ENCODE measurements around the gene MDM4.
A peak's percentile ranks its signal among the peaks of the same experiment; 100 is the strongest.
"Not testable (repeated sequence)": the region's sequence is repeated elsewhere in the genome, so short reads cannot be mapped to it uniquely, and the experiment has no call there.

The MDM4 gene

GRCh38 chr1:204477036-204477740, 39.0 kb upstream of the MDM4 start:
- Histone ChIP-seq H3K9me3 (ENCODE audit: control insufficient read depth, insufficient read depth, low read depth, low read length) (no peaks in the 10 kb centered on the region), H3K4me1 (ENCODE audit: control insufficient read depth, insufficient read depth, low read length) (peaks cover 37% of the 10 kb centered on the region), H3K27ac (ENCODE audit: low read depth, low read length) (no peak overlapping the region), H3K36me3 (ENCODE audit: control insufficient read depth, insufficient read depth, low read length) (no peaks in the 10 kb centered on the region), H3K27me3 (ENCODE audit: control insufficient read depth, insufficient read depth, low read length) (no peaks in the 10 kb centered on the region), H3K9ac (ENCODE audit: low read length) (no peak overlapping the region), H3K4me3 (ENCODE audit: low read depth, low read length) (no peak overlapping the region)

DNA sequence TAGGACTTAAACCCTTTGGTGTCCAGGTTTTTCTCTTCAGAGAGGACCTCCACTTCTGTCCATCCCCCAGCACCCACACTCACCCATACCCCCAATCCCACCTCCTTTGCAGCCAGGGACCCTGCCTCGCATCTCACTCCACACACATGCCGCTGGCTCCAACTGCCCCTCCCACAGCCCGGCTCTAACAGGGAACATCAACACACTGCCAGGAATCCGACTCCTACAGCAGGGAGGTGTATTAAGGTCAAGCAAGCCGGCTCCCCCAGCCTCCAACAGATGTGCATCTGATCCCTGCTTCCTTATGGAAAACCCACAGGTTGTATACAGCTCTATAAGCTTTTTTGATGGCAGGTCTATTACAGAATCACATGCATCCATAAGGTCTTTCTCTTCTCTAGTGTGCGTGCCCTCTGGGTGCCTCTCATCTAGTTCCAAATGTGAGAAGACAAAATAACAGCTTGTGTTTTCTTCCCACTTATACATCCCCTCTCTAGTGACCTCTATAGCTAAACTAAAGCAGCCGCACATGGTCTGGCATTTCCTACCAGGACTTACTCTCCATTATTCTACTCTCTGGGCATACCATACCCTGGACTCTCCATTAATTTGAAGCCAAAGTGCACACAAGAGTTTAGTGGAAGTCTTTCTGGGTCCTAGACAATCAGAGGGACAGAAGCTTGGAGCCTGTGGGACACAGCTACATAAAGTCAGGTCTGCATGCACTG, 37.9 kb upstream of the MDM4 start:
- Histone ChIP-seq H3K36me3 (ENCODE audit: control insufficient read depth, insufficient read depth, low read length) (no peaks in the 10 kb centered on the region), H3K4me1 (ENCODE audit: control insufficient read depth, insufficient read depth, low read length) (peaks cover 37% of the 10 kb centered on the region), H3K9me3 (ENCODE audit: control insufficient read depth, insufficient read depth, low read depth, low read length) (no peaks in the 10 kb centered on the region), H3K9ac (ENCODE audit: low read length) (no peak overlapping the region), H3K4me3 (ENCODE audit: low read depth, low read length) (no peak overlapping the region), H3K27me3 (ENCODE audit: control insufficient read depth, insufficient read depth, low read length) (no peaks in the 10 kb centered on the region), H3K27ac (ENCODE audit: low read depth, low read length) (no peak overlapping the region)

DNA sequence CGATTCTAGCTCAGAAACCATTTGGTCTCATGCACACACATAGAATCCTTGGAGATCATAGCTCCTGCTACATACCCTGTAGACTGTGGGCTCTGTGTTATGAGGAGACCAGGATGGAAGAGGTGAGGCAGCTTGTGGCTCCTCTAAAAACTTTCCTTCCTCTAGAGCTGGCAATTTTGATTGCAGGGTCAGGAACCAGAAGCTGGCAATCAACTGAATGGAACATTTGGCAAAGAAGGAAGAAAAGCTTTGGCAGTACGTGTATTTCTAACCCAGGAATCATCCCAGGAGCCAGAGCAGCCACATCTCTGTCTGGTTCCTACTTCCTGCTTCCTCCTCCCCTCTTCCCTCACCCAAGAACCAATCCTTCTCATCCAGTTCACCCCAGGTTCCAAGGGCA, 37.3 kb upstream of the MDM4 start:
- H3K27me3 ChIP-seq (ENCODE audit: control insufficient read depth, insufficient read depth, low read length), result no peaks in the 10 kb centered on the region
- H3K4me1 ChIP-seq (ENCODE audit: control insufficient read depth, insufficient read depth, low read length), result peaks cover 33% of the 10 kb centered on the region
- H3K27ac ChIP-seq (ENCODE audit: low read depth, low read length), result no peak overlapping the region

GRCh38 chr1:204479387-204480136, 36.6 kb upstream of the MDM4 start:
- no peaks in the 10 kb centered on the region for H3K9me3 ChIP-seq (ENCODE audit: control insufficient read depth, insufficient read depth, low read depth, low read length)
- peaks cover 33% of the 10 kb centered on the region for H3K4me1 ChIP-seq (ENCODE audit: control insufficient read depth, insufficient read depth, low read length)
- H3K4me3 ChIP-seq (ENCODE audit: low read depth, low read length), result no peak overlapping the region
- no peak overlapping the region for H3K27ac ChIP-seq (ENCODE audit: low read depth, low read length)
- no peaks in the 10 kb centered on the region for H3K27me3 ChIP-seq (ENCODE audit: control insufficient read depth, insufficient read depth, low read length)
- no peaks in the 10 kb centered on the region for H3K36me3 ChIP-seq (ENCODE audit: control insufficient read depth, insufficient read depth, low read length)
- H3K9ac ChIP-seq (ENCODE audit: low read length), result no peak overlapping the region

More for the DNA sequence above, 37.3 kb upstream of the MDM4 start:
- H3K4me3 ChIP-seq (ENCODE audit: low read depth, low read length), result no peak overlapping the region
- H3K9me3 ChIP-seq (ENCODE audit: control insufficient read depth, insufficient read depth, low read depth, low read length), result no peaks in the 10 kb centered on the region
- H3K9ac ChIP-seq (ENCODE audit: low read length), result no peak overlapping the region
- no peaks in the 10 kb centered on the region for H3K36me3 ChIP-seq (ENCODE audit: control insufficient read depth, insufficient read depth, low read length)

GRCh38 chr1:204480515-204480914, 35.7 kb upstream of the MDM4 start:
- no peaks in the 10 kb centered on the region for H3K36me3 ChIP-seq (ENCODE audit: control insufficient read depth, insufficient read depth, low read length)
- H3K4me1 ChIP-seq (ENCODE audit: control insufficient read depth, insufficient read depth, low read length), result peaks cover 33% of the 10 kb centered on the region
- no peaks in the 10 kb centered on the region for H3K9me3 ChIP-seq (ENCODE audit: control insufficient read depth, insufficient read depth, low read depth, low read length)
- H3K9ac ChIP-seq (ENCODE audit: low read length), result no peak overlapping the region
- H3K4me3 ChIP-seq (ENCODE audit: low read depth, low read length), result no peak overlapping the region
- no peaks in the 10 kb centered on the region for H3K27me3 ChIP-seq (ENCODE audit: control insufficient read depth, insufficient read depth, low read length)
- H3K27ac ChIP-seq (ENCODE audit: low read depth, low read length), result no peak overlapping the region

DNA sequence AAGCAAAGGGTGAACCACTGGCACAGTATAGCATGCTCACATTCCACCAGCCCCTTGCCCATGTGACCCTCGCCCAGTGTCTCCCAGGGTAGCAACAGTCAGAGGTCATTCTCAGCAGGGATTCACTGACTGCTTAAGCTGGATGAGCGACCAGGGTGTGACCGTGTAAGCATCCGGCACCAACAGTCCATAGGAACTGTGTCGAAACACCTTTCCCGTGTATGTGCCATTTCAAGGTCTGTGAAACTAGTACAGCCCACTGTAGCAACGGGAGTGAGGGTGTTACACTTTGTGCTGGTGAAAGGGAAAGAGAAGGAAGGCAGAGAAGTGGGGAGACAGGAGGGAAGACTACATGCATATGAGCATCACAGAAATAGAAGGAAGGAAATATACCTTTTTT, 32.4 kb upstream of the MDM4 start:
- no peaks in the 10 kb centered on the region for H3K9me3 ChIP-seq (ENCODE audit: control insufficient read depth, insufficient read depth, low read depth, low read length)
- H3K4me3 ChIP-seq (ENCODE audit: low read depth, low read length), result no peak overlapping the region
- no peaks in the 10 kb centered on the region for H3K36me3 ChIP-seq (ENCODE audit: control insufficient read depth, insufficient read depth, low read length)
- peaks cover 14% of the 10 kb centered on the region for H3K4me1 ChIP-seq (ENCODE audit: control insufficient read depth, insufficient read depth, low read length)
- no peaks in the 10 kb centered on the region for H3K27me3 ChIP-seq (ENCODE audit: control insufficient read depth, insufficient read depth, low read length)
- H3K9ac ChIP-seq (ENCODE audit: low read length), result no peak overlapping the region
- H3K27ac ChIP-seq (ENCODE audit: low read depth, low read length), result no peak overlapping the region

DNA sequence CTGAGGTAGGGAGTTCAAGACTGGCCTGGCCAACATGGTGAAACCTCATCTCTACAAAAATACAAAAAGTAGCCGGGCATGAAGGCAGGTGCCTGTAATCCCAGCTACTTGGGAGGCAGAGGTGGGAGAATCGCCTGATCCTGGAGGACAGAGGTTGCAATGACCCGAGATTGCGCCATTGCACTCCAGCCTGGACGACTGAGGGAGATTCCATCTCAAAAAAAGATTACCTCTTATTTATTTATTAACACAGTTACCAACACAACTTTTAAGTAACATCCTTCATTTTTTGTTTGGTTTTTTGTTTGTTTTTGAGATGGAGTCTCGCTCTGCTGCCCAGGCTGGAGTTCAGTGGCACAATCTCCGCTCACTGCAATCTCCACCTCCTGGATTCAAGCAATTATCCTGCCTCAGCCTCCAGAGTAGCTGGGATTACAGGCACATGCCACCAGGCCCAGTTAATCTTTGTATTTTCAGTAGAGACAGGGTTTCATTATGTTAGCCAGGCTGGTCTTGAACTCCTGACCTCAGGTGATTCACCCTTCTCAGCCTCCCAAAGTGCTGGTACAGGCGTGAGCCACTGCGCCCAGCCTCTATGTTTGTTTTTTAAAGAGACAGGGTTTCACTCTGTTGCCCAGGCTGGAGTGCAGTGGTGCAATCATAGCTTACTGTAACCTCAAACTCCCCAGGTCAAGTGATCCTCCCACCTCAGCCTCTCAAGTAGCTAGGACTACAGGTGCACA, 29.5 kb upstream of the MDM4 start:
- H3K36me3 ChIP-seq (ENCODE audit: control insufficient read depth, insufficient read depth, low read length); H3K9ac ChIP-seq (ENCODE audit: low read length); H3K4me3 ChIP-seq (ENCODE audit: low read depth, low read length); H3K27ac ChIP-seq (ENCODE audit: low read depth, low read length); H3K9me3 ChIP-seq (ENCODE audit: control insufficient read depth, insufficient read depth, low read depth, low read length); H3K4me1 ChIP-seq (ENCODE audit: control insufficient read depth, insufficient read depth, low read length); H3K27me3 ChIP-seq (ENCODE audit: control insufficient read depth, insufficient read depth, low read length): not testable (repeated sequence)

DNA sequence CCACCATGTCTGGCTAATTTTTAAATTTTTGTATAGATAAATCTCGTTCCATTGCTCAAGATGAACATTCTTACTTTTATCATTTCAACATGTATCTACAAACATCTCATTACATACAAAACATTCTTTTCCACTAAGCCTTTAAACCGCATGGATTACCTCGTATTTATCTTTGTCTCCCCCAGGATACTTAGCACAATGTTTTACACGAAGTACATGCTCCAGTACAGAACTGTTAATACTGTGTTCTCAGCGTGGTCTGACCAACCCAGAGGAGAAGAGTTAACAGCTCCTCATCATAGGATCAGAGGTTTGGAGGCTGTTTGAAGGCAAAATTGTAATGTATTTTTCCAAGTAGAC, 29.0 kb upstream of the MDM4 start:
- H3K9me3 ChIP-seq (ENCODE audit: control insufficient read depth, insufficient read depth, low read depth, low read length), result no peaks in the 10 kb centered on the region
- H3K27ac ChIP-seq (ENCODE audit: low read depth, low read length), result no peak overlapping the region
- H3K36me3 ChIP-seq (ENCODE audit: control insufficient read depth, insufficient read depth, low read length), result no peaks in the 10 kb centered on the region
- no peaks in the 10 kb centered on the region for H3K27me3 ChIP-seq (ENCODE audit: control insufficient read depth, insufficient read depth, low read length)
- no peak overlapping the region for H3K4me3 ChIP-seq (ENCODE audit: low read depth, low read length)
- H3K4me1 ChIP-seq (ENCODE audit: control insufficient read depth, insufficient read depth, low read length), result peaks cover 10% of the 10 kb centered on the region
- H3K9ac ChIP-seq (ENCODE audit: low read length), result no peak overlapping the region

DNA sequence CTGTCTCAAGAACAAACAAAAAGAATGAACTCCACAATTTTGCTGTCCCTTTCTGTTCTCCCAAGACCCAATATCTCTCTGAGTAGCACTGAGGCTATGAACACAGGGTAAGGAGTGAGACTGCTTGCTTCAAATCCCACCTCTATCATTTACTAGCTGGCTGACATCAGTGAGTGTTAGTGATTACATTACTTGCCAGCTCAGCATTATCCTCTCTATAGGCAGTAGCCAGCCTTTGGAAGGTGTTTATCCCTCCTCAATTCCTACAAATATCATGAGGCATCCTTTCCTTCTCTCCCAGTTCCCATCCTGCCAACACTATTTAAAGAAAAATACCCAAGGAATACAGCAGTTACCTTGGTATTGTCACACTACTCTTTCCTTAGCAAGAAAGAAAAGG, 24.6 kb upstream of the MDM4 start:
- Histone ChIP-seq H3K9me3 (ENCODE audit: control insufficient read depth, insufficient read depth, low read depth, low read length) (no peaks in the 10 kb centered on the region), H3K27me3 (ENCODE audit: control insufficient read depth, insufficient read depth, low read length) (no peaks in the 10 kb centered on the region; the same call in 1 of the 2 replicates), H3K36me3 (ENCODE audit: control insufficient read depth, insufficient read depth, low read length) (no peaks in the 10 kb centered on the region), H3K4me1 (ENCODE audit: control insufficient read depth, insufficient read depth, low read length) (peaks cover 29% of the 10 kb centered on the region), H3K27ac (ENCODE audit: low read depth, low read length) (no peak overlapping the region), H3K4me3 (ENCODE audit: low read depth, low read length) (no peak overlapping the region), H3K9ac (ENCODE audit: low read length) (no peak overlapping the region)

GRCh38 chr1:204493145-204493983, 22.8 kb upstream of the MDM4 start:
- Histone ChIP-seq H3K9me3 (ENCODE audit: control insufficient read depth, insufficient read depth, low read depth, low read length) (no peaks in the 10 kb centered on the region), H3K27ac (ENCODE audit: low read depth, low read length) (no peak overlapping the region), H3K27me3 (ENCODE audit: control insufficient read depth, insufficient read depth, low read length) (no peaks in the 10 kb centered on the region; the same call in 1 of the 2 replicates), H3K36me3 (ENCODE audit: control insufficient read depth, insufficient read depth, low read length) (no peaks in the 10 kb centered on the region), H3K4me1 (ENCODE audit: control insufficient read depth, insufficient read depth, low read length) (peaks cover 29% of the 10 kb centered on the region), H3K9ac (ENCODE audit: low read length) (peak overlapping the region; percentile 95), H3K4me3 (ENCODE audit: low read depth, low read length) (peak overlapping the region; percentile 95)

Data from HUES6 (cell line).